Measurements from ENCODE around the gene GARIN5B. TPM values are rescaled to one million over a fixed set of nuclear protein-coding genes. Genes with fewer than 3 reads are reported as not detected.

The GARIN5B gene
- total RNA-seq, 1 donor from 2014 or later, result not detected

Other genes starting within 250 kb of the GARIN5B start
- 34.8 and 37.1 TPM in 2 replicates for gene PPP1R12C, start 245.6 kb downstream of the GARIN5B start, total RNA-seq
- gene TNNT1, start 214.1 kb downstream of the GARIN5B start, total RNA-seq, result 2.0 and 2.3 TPM in 2 replicates
- not detected in 2 replicates for gene TNNI3, start 205.5 kb downstream of the GARIN5B start, total RNA-seq
- 0.32 and 0.73 TPM in 2 replicates for gene DNAAF3, start 196.6 kb downstream of the GARIN5B start, total RNA-seq
- gene SYT5, start 183.0 kb downstream of the GARIN5B start, total RNA-seq, result not detected in 2 replicates
- gene PTPRH, start 153.8 kb downstream of the GARIN5B start, total RNA-seq, result 0.46 and 1.2 TPM in 2 replicates
- 0.73 and 1.1 TPM in 2 replicates for gene TMEM86B, start 134.5 kb downstream of the GARIN5B start, total RNA-seq
- gene PPP6R1, start 104.2 kb downstream of the GARIN5B start, total RNA-seq, result 32.5 and 33.0 TPM in 2 replicates
- 30.1 and 37.8 TPM in 2 replicates for gene HSPBP1, start 83.2 kb downstream of the GARIN5B start, total RNA-seq
- 0.07 and 0.40 TPM in 2 replicates for gene BRSK1, start 79.3 kb downstream of the GARIN5B start, total RNA-seq
- gene TMEM150B, start 37.9 kb downstream of the GARIN5B start, total RNA-seq, result not detected in 2 replicates
- gene KMT5C, start 23.4 kb downstream of the GARIN5B start, total RNA-seq, result 4.3 and 4.8 TPM in 2 replicates
- gene COX6B2, start 8.5 kb downstream of the GARIN5B start, total RNA-seq, result not detected in 2 replicates
- gene IL11, start 7.2 kb upstream of the GARIN5B start, total RNA-seq, result 0.33 TPM in 1 of 2 replicates, not detected in the other
- not detected in 2 replicates for gene TMEM190, start 13.6 kb upstream of the GARIN5B start, total RNA-seq
- 0.21 and 0.46 TPM in 2 replicates for gene TMEM238, start 21.0 kb upstream of the GARIN5B start, total RNA-seq
- 208 and 256 TPM in 2 replicates for gene RPL28, start 22.7 kb upstream of the GARIN5B start, total RNA-seq
- 150 and 327 TPM in 2 replicates for gene UBE2S, start 44.5 kb upstream of the GARIN5B start, total RNA-seq
- gene SHISA7, start 80.0 kb upstream of the GARIN5B start, total RNA-seq, result not detected in 2 replicates
- gene ISOC2, start 98.4 kb upstream of the GARIN5B start, total RNA-seq, result 36.0 and 63.3 TPM in 2 replicates
- not detected in 2 replicates for gene C19orf85, start 101.5 kb upstream of the GARIN5B start, total RNA-seq
- gene ZNF628, start 113.4 kb upstream of the GARIN5B start, total RNA-seq, result 0.99 and 1.1 TPM in 2 replicates
- 9.8 and 21.2 TPM in 2 replicates for gene NAT14, start 121.9 kb upstream of the GARIN5B start, total RNA-seq
- gene SSC5D, start 125.2 kb upstream of the GARIN5B start, total RNA-seq, result 0.11 and 0.13 TPM in 2 replicates
- gene SBK2, start 173.9 kb upstream of the GARIN5B start, total RNA-seq, result not detected in 2 replicates
- 0.13 and 0.28 TPM in 2 replicates for gene SBK3, start 182.3 kb upstream of the GARIN5B start, total RNA-seq
- gene ZNF579, start 217.6 kb upstream of the GARIN5B start, total RNA-seq, result 2.6 and 4.1 TPM in 2 replicates
- 2.4 and 2.5 TPM in 2 replicates for gene FIZ1, start 236.3 kb upstream of the GARIN5B start, total RNA-seq
- 12.2 and 12.5 TPM in 2 replicates for gene ZNF524, start 237.0 kb upstream of the GARIN5B start, total RNA-seq
- 0.67 and 0.86 TPM in 2 replicates for gene ZNF865, start 242.4 kb upstream of the GARIN5B start, total RNA-seq